ENCODE data around the gene CAMK1.

DNA sequence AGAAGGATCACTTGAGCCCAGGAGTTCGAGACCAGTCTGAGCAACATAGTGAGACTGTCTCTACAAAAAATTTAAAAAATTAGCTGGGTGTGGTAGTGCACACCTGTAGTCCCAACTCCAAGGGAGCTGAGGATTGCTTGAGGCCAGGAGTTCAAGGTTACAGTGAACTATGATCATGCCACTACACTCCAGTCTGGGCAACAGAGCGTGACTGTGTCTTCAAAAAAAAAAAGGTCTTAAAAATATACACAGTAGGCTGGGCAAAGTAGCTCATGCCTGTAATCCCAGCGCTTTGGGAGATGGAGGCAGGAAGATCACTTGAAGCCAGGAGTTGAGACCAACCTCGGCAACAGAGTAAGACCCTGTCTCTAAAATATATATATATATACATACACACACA, 11.2 kb upstream of the CAMK1 start:
- TF ChIP-seq, protein P1, sequence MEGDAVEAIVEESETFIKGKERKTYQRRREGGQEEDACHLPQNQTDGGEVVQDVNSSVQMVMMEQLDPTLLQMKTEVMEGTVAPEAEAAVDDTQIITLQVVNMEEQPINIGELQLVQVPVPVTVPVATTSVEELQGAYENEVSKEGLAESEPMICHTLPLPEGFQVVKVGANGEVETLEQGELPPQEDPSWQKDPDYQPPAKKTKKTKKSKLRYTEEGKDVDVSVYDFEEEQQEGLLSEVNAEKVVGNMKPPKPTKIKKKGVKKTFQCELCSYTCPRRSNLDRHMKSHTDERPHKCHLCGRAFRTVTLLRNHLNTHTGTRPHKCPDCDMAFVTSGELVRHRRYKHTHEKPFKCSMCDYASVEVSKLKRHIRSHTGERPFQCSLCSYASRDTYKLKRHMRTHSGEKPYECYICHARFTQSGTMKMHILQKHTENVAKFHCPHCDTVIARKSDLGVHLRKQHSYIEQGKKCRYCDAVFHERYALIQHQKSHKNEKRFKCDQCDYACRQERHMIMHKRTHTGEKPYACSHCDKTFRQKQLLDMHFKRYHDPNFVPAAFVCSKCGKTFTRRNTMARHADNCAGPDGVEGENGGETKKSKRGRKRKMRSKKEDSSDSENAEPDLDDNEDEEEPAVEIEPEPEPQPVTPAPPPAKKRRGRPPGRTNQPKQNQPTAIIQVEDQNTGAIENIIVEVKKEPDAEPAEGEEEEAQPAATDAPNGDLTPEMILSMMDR (conservative IDR thresholded peaks at IDR 0.05): no peak
- TF ChIP-seq EZH2 (IDR thresholded peaks at IDR 0.05; ENCODE audit: low read depth): no peak

Measured in PC-9 (cell line).